Kidney epithelial cell (primary cell): ENCODE results near the gene PVR. TPM values are rescaled to one million over a fixed set of nuclear protein-coding genes. Genes with fewer than 3 reads are reported as not detected.
"Not testable (repeated sequence)": the region's sequence is repeated elsewhere in the genome, so short reads cannot be mapped to it uniquely, and the experiment has no call there.

Experiments
- DNase-seq: peaks from one replicate; pipeline ENCODE4 v3.0.0-alpha.2; 2010; ENCODE audit warnings: low read depth
- H3K27me3 ChIP-seq: 2 replicates; pipeline ENCODE4 v1.6.0; 2011; ENCODE audit warnings: low read length; ENCODE audit not compliant: control insufficient read depth, insufficient read depth
- H3K36me3 ChIP-seq: 2 replicates; pipeline ENCODE4 v1.5.1; 2011; ENCODE audit warnings: low read length; ENCODE audit not compliant: control insufficient read depth, insufficient read depth
- H3K4me3 ChIP-seq: 2 replicates; pipeline ENCODE4 v1.5.1; 2011; ENCODE audit warnings: low read depth, mild to moderate bottlenecking, control low read depth, low read length
- total RNA-seq: library from RNA; depleted of rRNA; stranded (reverse); fragments of >200 nt; gene quantifications from 2 replicates; pipeline ENCODE4 v1.2.3, GENCODE V29; 2015
- TF ChIP-seq, protein P1 (sequence below): IDR thresholded peaks from 2 replicates; pipeline ENCODE4 v1.5.1; 2011; ENCODE audit warnings: mild to moderate bottlenecking, moderate library complexity, low read length, control low read depth, inconsistent platforms; ENCODE audit not compliant: insufficient read depth, poor library complexity, severe bottlenecking

Gene PVR
- total RNA-seq, 1 donor from 2014 or later, result 176 TPM

DNA sequence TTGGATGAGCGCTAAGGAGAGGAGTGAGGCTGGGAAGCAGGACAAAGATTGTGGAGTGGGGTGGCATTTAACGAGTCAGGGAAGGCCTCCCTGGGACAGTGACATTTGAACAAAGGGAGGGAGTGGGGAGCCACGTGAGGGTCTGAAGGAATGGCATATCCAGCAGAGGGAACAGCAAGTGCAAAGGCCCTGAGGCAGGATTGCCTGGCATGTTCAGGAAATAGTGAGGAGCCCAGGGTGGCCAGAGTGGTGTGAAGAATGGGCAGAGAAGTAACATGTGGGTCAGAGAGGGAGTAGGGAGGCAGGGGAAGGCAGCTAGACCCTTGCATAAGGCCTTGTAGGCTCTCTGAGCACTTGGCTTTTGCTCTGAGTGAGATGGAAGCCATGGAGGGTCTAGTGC, 14.9 kb upstream of the PVR start:
- no peak for DNase-seq
- peaks cover 2% of the 10 kb centered on the region for H3K36me3 ChIP-seq
- H3K27me3 ChIP-seq, result no peaks in the 10 kb centered on the region
- H3K4me3 ChIP-seq, result no peak overlapping the region
- TF ChIP-seq, protein P1, sequence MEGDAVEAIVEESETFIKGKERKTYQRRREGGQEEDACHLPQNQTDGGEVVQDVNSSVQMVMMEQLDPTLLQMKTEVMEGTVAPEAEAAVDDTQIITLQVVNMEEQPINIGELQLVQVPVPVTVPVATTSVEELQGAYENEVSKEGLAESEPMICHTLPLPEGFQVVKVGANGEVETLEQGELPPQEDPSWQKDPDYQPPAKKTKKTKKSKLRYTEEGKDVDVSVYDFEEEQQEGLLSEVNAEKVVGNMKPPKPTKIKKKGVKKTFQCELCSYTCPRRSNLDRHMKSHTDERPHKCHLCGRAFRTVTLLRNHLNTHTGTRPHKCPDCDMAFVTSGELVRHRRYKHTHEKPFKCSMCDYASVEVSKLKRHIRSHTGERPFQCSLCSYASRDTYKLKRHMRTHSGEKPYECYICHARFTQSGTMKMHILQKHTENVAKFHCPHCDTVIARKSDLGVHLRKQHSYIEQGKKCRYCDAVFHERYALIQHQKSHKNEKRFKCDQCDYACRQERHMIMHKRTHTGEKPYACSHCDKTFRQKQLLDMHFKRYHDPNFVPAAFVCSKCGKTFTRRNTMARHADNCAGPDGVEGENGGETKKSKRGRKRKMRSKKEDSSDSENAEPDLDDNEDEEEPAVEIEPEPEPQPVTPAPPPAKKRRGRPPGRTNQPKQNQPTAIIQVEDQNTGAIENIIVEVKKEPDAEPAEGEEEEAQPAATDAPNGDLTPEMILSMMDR, result no peak

DNA sequence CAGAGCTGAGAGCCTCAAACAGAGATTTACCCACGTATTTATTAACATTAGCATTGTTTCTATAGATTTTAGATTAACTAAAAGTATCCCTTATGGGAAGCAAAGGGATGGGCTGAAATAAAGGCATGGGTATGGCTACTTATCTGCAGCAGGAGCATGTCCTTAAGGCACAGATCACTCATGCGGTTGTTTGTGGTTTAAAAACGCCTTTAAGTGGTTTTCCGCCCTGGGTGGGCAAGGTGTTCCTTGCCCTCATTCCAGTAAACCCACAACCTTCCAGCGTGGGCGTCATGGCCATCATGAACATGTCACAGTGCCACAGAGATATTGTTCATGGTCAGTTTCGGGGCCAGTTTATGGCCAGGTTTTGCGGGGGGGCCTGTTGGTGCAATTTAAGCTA, 12.1 kb upstream of the PVR start:
- H3K4me3 ChIP-seq, DNase-seq, H3K27me3 ChIP-seq, H3K36me3 ChIP-seq: not testable (repeated sequence)

DNA sequence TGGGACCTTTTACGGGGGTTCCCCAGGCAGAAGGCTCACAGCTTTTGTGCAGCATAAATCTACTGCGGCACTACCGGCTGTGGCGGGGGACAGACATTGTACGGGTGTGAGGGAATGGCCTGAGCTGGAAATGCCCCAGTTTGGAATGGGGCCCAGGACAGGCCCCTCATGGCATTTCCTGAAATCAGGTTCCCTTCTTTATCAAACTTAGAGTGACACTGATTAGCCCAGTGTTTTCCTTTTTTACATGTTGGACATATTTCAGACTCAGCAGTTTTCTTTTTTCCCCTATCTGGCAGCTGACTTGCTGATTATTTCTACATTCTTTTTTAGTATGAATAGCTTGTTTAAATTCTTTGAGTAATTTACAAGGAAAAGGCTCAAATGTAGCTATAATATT, 9.7 kb upstream of the PVR start:
- H3K4me3 ChIP-seq, DNase-seq, H3K36me3 ChIP-seq, H3K27me3 ChIP-seq: not testable (repeated sequence)

DNA sequence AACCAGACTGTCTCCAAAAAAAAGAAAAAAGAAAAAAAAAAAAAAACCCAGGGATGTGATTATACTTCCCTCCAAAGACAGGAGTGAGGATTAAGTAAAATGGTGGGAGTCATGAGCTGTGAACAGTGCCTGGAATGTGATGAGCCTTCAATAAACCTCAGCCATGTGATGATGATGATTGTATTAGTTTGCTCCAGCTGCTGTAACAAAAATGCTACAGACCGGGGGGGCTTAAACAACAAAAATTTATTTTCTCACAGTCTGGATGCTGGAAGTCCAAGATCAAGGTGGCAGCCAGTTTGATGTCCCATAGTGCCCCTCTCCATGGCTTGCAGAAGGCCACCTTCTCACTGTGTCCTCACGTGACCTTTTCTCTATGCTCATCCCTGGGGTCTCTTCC, 8.9 kb upstream of the PVR start:
- no peaks in the 10 kb centered on the region for H3K27me3 ChIP-seq
- no peak overlapping the region for H3K4me3 ChIP-seq
- DNase-seq, result no peak
- TF ChIP-seq, protein P1, result no peak
- no peaks in the 10 kb centered on the region for H3K36me3 ChIP-seq

DNA sequence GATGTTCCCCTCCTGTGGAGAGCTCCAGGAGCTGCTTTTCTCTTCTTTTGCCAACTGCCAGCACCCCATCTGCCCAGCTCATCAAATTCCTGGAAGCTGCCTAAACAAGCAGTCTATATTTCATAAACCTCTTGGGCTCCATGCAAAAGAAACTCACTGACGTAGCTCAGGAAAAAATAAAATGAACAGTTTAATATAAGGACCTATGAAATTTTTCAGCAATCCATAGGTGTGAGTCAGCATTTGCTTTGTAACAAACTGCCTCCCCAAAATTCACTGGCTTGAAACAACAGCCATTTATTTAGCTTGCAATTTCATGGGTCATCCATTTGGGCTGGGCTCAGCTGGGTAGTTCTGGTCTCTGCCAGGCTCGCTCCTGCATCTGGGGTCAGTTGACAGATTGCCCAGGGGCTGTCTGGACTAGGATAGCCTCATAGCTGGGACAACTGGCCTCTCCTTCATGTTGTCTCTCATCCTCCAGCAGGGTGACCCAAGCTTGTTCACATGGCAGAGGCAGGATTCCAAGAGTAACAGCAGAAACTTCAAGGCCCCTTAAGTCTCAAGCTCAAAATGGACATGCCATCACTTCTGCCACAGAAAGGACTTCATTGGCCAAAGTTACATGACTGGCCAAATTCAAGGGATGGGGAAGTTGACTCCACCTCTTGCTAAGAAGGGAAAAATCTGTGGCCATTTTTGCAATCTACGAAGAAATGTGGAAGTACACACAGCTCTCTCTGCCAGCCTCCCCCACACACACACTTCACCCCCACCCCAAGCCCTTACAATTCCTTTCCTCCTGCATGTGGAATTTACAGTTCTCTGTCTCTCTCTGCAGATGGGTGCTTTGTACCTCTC, 7.9 kb upstream of the PVR start:
- DNase-seq, result no peak
- TF ChIP-seq, protein P1, result no peak

DNA sequence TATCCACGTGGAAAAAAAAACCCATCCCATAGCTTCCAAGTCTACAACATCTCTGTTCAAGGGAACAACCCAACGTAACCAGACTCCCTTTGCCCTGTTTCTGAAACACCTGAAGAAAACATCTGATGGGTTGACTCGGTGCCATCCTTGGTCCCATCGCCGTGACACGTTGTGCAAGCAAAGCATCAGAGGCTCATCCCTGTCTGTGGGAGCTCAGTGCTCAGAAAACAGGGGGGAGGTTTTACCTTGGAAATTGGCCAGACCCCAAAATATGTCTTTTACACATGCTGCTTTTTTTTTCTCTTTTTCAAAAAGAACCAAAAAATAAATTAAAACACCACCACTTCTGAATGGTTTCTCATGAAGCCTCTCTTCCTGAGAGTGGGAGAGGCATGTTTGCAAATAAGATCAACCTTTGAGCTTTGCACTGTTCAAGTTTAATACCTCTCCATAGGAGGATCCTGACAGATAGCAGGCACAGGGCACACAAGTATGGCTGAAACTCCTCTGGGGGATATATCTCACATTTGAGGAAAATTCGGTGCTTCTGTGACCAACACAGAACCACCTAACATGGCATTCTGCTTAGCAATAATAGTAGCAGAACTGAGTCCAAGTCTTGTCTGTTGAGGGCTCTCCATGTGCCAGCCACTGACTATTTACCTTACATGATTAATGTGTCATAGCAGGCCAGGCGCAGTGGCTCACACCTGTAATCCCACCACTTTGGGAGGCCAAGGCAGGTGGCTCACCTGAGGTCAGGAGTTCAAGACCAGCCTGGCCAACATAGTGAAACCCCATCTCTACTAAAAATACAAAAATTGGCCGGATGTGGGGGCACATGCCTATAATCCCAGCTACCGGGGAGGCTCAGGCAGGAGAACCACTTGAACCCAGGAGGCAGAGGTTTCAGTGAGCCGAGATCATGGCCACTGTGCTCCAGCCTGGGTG, 7.0 kb upstream of the PVR start:
- Histone ChIP-seq H3K4me3 (no peak overlapping the region), H3K36me3 (no peaks in the 10 kb centered on the region), H3K27me3 (no peaks in the 10 kb centered on the region)
- DNase-seq, result no peak
- TF ChIP-seq, protein P1, result no peak

More for the DNA sequence above, 7.9 kb upstream of the PVR start:
- no peak overlapping the region for H3K4me3 ChIP-seq
- H3K36me3 ChIP-seq, result no peaks in the 10 kb centered on the region
- no peaks in the 10 kb centered on the region for H3K27me3 ChIP-seq
